Activated CD4-positive, alpha-beta T cell treated with anti-CD3 and anti-CD28 coated beads, Interleukin-10, Interleukin-2, amounts not matched to agents 100 ng/mL and 50 ng/mL, durations not matched to agents 16 hours and 8 hours (primary cell): Measurements from ENCODE around the gene TREM1.
A peak's percentile ranks its signal among the peaks of the same experiment; 100 is the strongest.

ENCODE experiments used
- DNase-seq: peaks from one replicate; pipeline ENCODE4 v3.0.0-alpha.2; 2020

TREM1 gene

DNA sequence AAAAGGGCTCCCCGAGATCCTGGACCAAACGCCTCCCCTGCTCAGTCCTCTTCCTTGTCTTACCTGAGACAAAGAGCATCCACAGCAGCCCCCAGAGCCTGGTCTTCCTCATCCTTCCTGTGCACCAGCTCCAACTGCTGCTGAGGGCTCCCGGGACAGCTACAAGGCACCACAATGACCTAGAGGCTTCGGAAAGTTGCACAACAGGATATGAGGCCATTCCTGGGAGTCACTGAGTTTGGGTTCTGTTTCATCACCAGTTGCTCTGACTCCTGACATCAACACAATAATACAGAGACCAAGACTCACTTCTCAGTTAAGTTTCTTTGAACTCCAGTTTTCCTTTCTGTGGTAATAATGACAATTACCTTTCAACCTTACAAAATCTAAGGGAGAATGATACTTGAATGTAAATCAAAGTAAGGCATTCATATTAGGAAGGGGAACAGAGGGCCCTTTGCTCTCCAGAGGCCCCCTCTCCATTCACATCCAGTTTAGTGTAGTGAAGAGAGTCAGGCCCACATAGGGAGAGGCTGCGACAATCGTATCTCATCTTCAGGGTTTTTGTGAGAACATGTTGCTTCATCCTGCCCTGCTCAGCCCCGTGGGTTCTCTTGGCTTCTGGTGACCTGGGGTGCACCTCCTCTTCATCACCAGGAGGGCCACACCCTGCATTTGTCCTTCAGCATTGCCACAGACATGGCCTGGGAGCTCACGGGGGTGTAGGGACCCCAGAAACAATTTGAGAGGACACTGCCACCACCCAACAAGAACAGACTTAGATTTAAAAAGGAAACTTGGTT is at the start of gene TREM1:
TREM1 (minus strand) TSS at position 139 of the 803 bp plus-strand sequence; CDS start at position 112, 27 bp downstream.
- no peak for DNase-seq

- DNase-seq = no peak
These were observed 49.5 kb upstream of the TREM1 start for GRCh38 chr6:41335943-41336342.

GRCh38 chr6:41335296-41335695 is 48.8 kb upstream of the TREM1 start, which contains the start of gene NCR2:
Gene NCR2 (plus strand): TSS chr6:41335608. CDS start chr6:41335877, 269 bp downstream.
- no peak for DNase-seq

- no peak for DNase-seq
These were observed 48.1 kb upstream of the TREM1 start for GRCh38 chr6:41334482-41335040.

DNA sequence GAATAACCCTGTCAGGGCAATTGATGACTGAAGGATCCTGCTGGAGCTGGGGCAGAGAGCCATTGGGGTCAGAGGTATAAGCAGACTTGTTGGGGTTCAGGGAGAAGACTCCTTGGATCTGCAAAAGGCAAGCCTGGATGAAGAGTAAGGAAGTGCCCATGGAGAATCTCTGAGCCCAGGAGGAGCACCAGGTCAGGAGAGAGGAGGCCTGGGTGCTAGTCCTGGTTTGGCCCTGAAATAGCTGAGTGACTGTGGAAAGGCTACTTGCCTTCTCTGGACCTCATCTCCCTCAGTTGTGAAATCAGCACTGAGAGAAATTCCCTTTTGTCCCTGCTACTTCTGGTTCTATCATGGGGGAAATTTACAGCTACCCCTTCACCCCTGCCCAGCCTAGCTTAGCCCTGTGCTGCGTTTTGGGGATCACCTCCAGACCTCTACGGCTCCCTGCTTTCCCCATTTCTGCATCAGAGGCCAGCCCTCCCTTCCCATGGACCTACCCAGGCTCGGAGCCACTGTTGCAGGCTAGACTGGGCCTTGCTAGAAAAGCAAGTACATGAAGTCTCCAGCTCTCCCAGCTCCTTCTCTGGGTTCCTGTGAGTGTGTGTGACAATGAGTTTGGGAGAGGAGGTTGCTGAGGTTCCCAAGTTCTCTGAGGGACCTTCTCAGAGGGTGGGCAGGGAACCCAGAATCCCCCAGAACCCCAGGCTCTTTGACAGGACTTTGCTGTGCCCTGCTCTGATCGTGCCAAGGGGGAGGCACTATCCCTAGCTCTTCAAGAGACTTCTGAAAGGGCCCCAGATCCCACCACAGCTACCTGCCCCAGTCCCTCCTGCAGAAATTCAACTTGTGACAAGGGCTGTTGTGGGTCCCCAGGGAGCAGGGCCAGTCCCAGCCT is 46.6 kb upstream of the TREM1 start:
- no peak for DNase-seq

DNA sequence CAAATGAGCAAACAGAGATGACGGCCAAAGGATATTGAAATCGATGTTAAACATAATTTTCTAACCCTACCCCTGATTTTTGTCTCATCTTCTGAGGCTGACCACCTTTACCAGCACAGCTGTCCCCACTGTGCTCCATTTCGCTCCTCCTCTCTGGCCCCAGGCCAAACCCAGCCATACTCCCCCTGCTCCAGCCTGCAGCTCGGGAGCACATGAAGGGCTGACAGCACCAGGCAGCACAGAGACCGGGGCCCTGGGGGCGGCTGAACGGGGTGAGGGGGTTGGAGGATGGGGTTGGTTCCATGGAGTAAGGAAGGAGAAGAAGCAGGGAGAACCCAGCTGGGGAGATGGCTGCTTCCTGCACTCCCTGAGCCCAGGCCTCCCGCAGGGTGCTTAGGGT is 45.8 kb upstream of the TREM1 start:
- no peak for DNase-seq

GRCh38 chr6:41331401-41332150 is 45.1 kb upstream of the TREM1 start:
- DNase-seq = no peak

DNA sequence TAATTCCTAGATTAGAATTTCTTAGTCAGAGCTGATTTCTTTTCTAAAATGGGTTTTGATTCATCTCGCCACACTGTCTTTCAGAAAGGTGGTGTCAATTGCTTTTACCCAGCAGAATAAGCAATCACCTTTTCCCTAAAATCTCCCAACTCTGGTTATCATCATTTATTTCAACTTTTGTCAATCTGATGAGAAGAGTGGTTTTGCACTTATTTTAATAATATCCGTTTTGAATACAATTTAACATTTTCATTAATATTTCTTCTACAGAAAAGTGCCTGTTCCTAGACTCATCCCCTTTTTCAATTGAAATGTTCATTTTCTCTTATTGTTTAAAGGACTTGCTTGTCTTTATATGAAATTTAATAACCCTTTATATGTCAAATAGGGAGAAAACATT is 40.7 kb upstream of the TREM1 start:
- no peak for DNase-seq

DNA sequence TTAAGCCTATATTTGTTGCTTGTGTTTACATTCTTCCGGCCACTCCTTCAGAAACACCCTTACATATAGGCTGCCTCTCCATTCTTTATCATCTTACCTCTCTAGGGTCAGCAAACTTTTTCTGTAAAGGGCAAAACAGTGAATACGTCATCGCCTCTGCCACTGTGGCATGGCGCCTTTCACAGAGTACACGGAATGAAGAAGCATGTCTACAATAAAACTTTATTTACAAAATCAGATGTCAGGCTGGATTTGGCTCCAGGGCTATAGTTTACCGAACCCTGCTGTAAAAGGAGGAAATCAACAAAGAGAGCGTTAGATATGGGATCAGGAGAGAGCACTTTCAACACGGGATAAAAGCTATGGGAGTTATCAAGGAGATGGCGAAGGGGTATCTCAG is 39.6 kb upstream of the TREM1 start:
- DNase-seq = no peak

- DNase-seq = no peak
These were observed 39.1 kb upstream of the TREM1 start for GRCh38 chr6:41325446-41326066.

DNA sequence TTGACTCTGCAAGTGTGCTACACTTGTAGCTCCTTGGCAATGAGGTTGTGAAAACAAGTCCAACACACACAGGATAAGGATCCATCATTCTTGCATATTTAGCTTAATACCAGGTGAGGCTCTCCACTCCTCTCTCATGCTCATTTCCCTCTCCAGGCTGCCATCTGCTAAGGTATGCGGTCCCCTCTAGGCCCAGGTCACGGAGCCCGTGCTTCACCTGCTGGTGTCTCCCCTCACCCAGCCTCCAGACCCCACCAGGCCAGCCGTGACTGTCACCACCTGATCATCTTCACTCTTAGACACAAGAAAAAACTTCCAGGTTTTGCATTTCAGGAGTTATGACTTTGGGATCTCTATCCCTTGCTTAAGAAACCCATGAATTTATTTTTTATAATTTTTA is 34.7 kb upstream of the TREM1 start:
- no peak for DNase-seq

GRCh38 chr6:41318654-41319565 is 32.4 kb upstream of the TREM1 start:
- peak; percentile 91 for DNase-seq

DNA sequence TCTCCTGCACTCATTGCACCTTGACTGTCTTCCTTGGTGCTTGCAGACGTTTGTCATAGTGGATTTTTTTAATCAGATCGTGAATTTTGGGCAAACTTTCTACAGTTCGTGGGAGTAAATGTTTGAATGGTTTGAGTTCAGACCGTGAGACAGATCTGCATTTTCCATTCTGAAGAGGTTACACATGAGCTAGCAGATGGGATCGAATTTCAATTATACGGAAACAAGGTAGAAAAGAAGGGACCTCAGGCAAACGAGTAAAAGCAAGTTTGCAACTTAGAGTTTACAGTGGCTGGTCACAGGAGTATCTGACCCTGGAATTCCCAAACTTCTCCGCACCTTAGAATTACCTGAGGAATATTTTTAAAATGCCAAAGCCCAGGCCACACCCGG is 31.8 kb upstream of the TREM1 start:
- no peak for DNase-seq

DNA sequence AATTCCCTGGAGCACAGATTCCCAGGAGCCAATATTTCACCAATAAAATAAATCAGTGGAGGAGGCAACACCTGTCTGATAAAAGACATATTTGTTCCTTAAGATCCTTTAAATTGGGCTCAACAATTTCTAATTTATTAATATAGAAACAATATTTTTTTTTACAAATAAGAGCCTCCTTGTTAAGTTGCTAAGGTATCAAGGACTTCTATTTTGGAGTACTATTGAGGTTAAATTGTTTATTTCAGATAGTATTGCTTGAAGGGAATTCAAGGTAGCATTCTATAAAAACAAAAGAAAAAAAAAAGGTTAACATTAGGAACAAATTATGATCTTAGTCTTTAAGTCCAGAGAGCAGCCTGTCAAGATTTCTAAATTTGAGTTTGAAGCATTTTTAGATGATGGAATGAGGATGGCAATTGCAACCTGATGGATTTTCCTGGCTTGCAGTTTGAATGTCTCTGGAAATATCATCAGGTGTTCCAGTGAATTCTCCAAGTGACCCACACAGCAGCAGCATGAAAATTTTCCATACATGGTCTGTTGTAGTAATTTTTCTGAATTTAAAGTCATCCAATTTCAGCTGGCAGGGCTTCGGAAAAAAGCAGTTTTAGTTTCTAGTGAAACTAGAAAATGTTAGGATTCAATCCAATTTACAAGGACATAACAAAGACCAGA is 29.6 kb upstream of the TREM1 start:
- no peak for DNase-seq

- DNase-seq = no peak
These were observed 28.7 kb upstream of the TREM1 start for GRCh38 chr6:41315203-41315602.

- peak; percentile 52 for DNase-seq
These were observed 19.8 kb upstream of the TREM1 start for GRCh38 chr6:41306187-41306854.

DNA sequence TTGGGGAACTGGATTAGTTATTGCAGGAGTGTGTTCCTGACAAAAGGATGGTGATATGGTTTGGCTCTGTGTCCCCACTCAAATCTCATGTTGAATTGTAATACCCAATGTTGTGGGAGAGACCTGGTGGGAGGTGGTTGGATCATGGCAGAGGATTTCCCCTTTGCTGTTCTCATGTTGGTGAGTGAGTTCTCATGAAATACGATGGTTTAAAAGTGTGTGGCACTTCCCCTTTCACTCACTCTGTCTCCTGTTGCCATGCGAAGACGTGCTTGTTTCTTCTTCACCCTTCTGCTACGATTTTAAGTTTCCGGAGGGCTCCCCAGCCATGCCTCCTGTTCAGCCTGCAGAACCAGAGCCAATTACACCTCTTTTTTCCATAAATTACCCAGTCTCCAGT is 16.2 kb upstream of the TREM1 start:
- DNase-seq = no peak

GRCh38 chr6:41298785-41299502 is 12.5 kb upstream of the TREM1 start:
- peak; percentile 66 for DNase-seq

- peak; percentile 26 for DNase-seq
These were observed 10.8 kb upstream of the TREM1 start for GRCh38 chr6:41297248-41297647.
